Stimulated activated CD4-positive, alpha-beta T cell treated with anti-CD3 and anti-CD28 coated beads, Interleukin-1b, Interleukin-23, amount 100 ng/mL, for 1 hour (primary cell): ENCODE results near the gene PLCXD3.
"Not testable (repeated sequence)": the region's sequence is repeated elsewhere in the genome, so short reads cannot be mapped to it uniquely, and the experiment has no call there.

Experiments used
- DNase-seq, 2 donors: peaks; one replicate each; pipeline ENCODE4 v3.0.0-alpha.2; 2020; ENCODE audit warnings: low read depth in 2 of 2

Gene PLCXD3

DNA sequence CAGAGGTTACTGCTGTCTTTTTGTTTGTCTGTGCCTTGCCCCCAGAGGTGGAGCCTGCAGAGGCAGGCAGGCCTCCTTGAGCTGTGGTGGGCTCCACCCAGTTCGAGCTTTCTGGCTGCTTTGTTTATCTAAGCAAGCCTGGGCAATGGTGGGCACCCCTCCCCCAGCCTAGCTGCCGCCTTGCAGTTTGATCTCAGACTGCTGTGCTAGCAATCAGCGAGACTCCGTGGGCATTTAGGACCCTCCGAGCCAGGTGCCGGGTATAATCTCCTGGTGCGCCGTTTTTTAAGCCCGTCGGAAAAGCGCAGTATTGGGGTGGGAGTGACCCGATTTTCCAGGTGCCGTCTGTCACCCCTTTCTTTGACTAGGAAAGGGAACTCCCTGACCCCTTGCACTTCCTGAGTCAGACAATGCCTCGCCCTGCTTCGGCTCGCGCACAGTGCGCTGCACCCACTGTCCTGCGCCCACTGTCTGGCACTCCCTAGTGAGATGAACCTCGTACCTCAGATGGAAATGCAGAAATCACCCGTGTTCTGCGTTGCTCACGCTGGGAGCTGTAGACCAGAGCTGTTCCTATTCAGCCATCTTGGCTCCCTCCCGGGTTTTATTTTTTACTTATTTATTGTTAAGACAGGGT, 16.8 kb downstream of the PLCXD3 start:
- not testable (repeated sequence) for DNase-seq

DNA sequence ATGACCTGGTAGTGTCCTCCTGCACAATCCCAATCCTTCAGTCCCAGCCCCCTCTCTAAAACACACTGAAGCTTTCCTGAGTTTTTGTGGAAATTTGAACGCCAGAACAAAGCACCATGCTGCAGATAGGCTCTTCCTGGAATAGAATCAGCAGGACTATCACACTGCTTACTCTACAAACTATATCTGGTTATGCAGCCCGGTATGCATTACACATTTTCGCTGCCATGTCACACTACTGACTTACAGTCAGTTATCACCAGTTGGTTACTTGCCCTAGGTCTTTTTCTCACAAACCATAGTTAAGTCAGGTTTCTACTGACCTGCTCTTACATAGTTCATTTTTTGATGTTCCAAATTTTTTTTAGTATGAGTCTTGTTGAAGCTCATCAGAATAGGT, 24.9 kb downstream of the PLCXD3 start:
- no peak for DNase-seq

DNA sequence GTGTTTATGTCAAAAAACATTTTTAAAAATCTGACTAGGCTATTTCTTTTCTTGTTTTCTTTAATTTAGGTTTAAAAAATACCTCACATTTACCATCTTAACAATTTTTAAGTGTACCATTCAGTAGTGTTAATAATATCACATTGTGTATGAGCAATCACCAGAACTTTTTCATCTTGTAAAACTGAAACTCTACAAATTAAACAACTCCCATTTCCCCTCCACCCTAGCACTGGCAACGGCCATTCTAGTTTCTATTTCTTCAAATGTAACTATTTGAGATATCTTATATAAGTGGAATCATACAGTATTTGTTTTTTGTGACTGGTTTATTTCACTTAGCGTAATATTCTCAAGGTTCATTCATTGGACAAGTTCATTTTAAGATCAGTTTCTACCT, 27.7 kb downstream of the PLCXD3 start:
- no peak for DNase-seq

DNA sequence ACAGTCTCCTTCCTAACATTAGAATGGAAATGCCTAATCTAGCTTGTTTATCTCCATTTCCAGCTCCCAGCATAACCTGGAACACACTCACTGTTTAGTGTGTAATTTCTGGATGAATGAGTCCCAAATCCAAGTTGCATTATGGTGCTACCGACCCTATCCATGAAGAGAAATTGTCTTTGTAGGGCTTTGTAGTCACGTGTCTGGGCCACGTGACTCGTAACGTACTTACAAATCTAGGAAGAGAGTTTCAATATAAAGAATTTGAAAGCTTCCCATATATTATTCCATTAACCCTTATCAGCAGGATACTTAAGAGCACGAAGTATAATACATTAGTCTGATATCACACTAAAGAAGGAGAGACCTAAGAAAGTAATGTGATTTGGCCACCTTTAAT, 28.2 kb downstream of the PLCXD3 start:
- no peak for DNase-seq

DNA sequence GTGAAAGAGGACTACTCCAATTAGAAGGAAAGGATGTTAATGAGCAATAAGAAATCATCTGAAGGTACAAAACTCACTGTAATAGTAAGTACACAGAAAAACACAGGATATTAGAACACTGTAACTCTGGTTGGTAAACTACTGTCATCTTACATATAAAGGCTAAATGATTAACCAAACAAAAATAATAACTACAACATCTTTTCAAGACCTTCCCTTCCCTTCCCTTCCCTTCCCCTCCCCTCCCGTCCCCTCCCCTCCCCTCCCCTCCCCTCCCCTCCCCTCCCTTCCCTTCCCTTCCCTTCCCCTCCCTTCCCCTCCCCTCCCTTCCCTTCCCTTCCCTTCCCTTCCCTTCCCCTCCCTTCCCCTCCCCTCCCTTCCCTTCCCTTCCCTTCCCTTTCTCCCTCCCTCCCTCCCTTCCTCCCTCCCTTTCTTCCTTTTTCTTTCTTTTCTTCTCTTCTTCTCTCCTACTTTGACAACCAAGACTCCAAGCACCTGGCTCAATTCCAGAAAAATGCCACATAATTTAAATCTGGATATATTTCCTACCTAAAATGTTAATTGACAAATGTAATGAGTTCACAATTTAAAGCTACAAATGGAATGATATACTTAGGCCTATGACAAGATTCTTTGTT, 38.7 kb downstream of the PLCXD3 start:
- not testable (repeated sequence) for DNase-seq

DNA sequence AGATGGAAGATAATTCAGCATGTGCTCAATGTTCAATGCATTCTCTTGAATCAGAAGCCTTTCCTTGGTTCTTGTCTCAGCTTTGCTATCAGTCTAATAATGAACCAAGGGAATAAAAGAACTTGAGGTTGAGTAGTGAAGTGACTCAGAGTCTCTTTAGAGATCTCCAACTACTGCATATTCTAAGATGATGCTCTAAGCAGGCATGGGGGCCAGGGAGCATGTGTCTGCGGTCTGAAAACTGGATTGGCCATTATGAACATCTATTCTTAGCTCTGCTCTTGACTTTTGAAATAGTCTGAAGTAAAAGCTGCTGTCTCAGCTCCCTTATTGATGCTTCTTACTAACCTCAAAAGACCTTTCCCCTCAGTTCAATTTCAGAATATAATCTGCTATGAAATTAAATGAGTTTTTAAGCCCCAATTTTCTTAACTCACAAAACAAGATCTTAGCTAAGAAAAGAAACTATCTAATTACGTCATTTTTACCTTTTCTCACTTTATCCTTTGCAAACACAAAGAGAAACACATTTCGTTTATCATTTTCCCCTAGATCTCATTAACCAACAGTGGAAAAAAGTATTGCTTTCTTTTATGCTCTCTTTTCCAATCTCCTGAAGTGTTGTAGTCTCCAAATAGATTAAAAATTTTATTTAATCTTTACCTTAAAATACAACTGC, 44.8 kb downstream of the PLCXD3 start:
- no peak for DNase-seq

DNA sequence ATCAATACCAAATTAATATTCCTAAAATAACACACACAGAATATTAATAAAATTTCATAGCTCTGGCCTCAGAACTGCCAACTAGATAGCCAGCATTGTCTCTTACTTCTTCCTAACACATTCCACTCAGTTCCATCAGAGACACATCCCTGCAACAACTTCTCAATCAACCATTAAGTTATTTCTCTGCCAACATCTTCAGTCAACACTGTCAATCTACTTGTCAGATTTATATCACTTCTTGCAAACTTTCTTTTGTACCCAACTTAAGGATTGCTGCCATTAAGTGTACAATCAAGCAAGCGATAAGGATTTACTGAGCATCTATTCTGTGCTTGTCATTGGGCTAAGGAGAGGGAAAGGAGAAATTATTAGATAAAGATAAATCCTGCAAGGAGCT, 50.8 kb downstream of the PLCXD3 start:
- no peak for DNase-seq

DNA sequence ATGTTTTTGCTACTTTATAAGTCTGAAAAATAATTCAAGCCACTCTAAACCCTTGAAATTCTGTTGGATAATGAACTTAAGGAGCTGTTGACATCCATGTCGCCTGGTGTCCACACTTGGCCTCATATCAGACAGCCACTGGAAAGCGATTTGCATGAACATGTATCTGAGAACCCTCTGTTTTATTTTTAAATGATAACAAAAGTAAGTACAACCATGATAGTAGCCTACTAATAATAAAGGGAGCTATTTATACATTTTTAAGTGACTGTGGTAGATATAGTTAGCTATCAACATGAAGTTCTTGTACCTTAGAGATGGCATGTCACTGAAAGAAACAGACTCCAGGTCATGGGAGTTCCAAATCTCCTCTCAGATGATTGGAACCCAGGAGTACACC, 53.3 kb downstream of the PLCXD3 start:
- DNase-seq, result no peak

DNA sequence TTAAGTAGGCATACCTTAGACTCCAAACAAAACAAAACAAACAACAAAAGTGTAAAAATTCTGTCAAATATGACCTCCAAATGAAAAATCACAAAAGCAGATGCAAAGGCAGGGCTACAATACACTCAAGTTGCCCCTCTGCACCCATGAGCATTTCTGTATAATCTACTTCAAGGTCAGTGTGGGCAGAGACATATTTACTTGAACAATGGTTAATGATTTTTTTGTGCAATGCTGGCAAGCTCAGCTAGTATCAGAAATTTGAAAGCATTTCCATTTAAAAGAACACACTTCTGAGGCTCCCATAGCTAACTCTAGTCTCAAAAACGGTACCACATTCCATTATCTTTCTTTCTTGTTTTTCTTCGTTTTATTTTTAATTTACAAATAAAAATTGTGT, 57.9 kb downstream of the PLCXD3 start:
- DNase-seq, result no peak

DNA sequence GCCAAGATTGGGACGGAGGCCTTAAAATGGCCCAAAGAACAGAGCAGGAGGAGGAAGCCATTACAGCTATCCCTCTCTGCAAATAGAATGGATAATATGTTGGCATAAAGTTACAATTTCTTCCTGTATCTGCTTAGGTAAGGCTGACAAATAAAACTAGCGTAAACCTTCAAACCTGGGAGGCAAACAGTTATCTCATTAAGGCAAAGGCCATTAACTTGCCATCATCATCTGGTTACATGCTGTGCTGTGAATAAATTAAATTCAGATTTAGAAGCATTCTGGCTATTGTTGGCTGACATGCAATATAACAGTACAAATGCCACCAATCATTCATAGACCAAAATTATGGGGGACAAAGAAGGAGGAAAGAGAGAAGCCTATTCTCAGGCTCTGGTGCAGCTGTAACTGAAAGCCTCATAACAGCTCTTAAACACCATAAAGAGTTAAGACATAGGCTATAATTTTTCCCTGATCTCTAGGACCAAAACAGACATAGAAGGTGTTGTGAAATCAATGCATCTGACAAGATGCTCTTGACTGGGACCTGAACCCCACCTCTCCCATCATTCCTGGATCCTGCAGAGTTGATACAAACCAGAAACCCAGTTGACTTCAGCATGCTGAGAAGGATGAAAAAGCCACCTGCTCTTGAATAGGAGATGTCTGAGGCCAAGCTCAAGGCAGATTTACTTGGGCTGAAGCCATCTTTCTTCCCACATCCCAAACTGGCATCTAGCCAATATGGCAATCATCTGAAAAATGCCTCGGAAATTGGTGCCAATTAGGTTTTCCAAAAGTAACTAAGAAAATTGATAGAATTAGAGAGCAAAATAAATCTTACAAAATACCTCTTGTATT, 62.5 kb downstream of the PLCXD3 start:
- no peak for DNase-seq

DNA sequence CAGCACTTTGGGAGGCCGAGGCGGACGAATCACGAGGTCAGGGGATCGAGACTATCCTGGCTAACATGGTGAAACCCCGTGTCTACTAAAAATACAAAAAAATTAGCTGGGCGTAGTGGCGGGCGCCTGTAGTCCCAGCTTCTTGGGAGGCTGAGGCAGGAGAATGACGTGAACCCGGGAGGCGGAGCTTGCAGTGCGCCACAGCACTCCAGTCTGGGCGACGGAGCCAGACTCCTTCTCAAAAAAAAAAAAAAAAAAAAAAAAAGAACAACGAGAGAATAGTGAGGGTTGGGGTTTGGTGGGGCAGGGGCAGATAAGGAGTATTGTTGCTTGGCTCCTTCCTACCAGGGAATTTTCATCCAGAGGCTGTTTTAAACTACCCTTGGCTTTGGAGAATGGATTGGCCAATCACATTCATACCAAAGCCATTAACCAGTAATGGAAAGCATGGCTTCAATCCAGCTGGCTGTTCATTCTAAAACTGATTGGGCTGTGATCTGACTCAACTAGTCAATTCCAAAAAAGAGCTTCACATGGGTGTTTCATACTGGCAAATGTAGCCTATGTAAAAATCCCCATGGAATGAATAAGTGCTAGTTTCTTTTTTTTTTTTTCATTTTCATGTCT, 64.4 kb downstream of the PLCXD3 start:
- DNase-seq, result no peak

DNA sequence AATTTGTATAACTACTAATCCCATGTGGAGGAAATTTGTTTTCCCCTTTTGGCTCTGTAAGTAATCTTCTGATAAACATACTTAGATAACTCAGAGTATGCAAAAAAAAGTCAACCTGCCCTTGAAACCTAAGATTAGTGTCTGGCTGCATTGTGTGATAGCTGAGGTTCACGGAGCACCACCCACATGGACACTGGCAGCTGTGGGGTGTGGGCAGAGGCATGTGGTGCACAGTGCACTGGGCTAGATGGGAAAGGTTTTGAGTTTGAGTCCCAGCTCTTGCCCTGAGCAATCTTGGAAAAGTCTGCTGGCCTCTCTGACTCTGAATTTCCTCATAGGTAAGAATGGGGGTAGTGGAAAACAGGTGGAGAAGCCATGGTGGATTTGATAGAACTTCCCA, 75.1 kb downstream of the PLCXD3 start:
- DNase-seq, result no peak

DNA sequence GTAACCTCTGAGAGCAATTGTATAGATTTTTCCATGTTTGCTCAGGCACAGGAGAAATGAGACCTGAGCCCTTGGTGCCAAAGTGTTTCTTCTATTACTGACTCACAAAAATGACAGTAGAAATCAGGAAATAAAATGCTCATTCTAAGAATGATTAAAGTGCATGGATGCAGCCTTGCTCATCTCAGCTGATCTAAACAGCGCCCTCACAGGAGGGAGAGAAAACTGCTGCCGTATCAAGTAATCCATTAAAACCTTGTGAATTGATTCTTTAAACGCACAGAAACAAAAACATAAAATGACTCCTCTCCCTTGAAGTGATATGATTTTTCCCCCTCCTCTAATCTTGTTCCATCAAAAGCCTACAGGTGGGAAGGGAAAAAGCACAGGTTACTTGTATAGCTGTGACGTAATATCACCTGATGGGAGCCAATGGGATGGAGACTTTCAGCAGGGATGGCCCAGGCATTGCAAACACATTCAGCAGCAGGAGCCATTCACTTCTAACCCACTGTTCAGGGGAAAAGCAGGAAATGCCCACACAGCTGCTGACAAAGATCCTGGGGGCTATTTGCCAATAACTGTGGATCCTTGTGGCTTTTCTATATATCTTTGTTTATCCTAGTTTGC, 76.7 kb downstream of the PLCXD3 start:
- DNase-seq, result no peak

DNA sequence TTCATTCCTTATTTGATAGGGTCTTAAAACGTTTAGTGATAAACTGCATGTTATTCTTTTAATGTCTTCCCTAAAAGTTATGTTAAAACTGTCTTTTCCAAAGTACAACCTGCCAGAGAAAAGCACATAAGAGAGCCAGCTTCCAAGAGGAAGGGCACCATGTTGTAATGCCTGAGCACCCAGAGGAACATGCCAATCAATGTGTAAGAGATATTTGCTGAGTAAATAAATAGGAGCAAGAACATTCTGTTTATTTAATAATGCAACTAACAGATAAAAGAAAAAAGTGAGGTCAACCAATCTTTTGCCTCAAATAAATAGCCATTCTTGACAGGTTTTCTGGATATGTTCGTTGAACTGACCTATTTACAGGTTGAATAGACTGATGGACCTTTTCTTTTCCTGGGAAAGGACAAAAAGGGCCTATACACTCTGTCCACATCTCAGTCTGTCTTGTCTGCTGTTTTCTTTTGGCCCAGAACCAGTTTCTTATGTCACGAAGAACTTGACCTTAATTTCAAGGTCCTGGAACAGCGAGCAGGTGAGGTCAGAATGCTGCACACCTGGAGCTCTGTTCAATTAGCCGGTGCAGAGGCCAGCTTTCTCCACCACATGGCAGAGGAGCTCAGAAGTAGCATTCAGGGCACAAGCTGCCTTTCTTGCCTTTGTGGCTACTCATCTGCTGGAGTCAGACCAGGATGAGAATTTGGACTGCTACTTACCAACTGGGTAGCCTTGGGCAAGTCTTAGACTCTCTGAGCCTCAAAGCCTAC, 77.7 kb downstream of the PLCXD3 start:
- DNase-seq, result no peak

DNA sequence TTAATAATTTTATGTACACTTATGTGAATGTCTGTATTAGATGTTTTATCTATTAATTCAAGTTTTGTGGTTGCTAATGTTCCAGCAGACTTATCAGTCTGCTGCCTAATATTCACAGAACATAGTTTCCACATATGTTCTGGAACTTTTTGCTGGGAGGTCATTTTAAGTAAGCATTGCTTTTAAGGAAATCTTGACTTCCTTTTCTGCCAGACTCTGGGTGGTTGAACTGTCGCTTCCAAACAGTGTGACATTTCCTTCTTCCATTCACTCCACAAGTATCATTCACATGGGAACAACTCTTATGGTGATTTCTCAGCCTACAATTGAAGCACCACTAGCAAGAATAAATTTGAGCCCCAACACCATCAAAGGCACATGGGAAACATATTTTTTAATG, 82.9 kb downstream of the PLCXD3 start:
- no peak for DNase-seq

DNA sequence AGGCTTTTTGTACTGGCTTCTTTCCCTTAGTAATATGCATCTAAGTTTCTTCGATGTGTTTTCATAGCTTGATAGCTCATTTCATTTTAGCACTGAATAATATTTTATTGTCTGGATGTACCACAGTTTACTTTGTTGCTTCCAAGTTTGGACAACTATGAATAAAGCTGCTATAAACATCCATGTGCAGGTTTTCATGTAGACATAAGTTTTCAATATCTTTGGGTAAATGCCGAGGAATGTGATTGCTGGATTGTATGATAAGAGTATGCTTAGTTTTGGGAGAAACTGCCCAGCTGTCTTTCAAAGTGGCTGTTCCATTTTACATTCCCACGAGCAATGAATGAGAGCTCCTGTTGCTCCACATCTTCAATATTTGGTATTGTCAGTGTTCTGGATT, 84.7 kb downstream of the PLCXD3 start:
- no peak for DNase-seq

DNA sequence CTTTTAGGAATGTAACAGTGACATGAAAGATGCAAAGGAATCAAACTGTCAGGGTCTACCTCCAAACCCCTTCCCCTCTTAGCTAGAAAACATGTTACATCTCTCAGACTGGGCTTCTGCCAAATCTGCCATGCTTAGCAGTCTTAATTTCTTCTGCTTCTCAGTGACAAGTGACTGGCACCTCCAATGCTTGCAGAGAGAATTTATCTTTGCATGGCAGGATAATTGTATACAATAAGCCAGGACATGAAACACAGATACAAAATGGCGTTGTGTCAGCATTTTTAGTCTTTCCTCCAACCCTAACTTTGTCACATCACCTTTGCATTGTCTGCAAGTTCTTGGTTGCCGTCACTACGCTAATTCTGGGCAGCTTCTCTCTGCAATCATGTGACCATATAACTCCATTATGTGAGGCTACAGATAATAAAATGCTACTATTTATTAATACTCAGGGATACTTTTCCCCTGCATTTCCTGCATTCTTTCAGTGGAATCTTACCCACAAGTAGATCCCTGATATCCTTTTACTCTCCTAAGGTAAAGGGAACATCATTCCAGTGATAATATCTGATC, 89.8 kb downstream of the PLCXD3 start:
- no peak for DNase-seq

DNA sequence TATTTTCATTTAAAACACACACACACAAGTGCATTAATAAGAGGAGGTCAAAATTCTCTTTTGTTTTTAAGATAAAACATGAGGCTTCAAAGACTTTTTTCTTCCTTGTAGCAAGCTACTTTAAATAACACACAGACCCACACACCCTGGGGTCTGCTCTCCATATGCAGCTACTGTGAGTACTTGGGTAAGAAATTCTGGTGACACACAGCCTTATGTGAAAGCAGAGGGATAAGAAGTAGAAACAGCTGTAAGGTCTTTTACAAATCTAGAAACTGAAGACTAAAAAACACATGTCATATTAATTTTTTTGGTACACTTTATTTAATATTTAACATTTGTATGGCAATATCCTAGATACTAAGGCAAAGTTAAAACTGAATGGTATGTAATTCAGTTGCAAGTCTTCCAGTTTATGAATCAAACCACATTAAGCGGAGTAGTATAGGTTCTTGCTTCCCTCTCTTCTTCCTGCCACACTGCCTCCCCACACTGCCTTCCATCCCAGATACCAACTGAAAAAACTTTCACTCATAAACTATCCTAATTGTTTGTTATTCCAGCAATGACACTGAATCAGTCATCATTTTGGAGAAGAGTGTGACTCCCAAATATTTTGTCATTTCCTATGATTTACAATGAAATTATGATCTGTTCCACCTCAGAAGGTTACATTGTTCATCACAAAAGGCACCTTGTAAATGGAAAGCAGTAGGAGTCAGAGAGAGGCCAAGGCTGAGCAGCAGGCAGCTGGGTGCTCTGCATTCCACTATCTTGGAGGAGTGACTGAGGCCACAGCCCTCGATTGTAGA, 92.0 kb downstream of the PLCXD3 start:
- no peak for DNase-seq

DNA sequence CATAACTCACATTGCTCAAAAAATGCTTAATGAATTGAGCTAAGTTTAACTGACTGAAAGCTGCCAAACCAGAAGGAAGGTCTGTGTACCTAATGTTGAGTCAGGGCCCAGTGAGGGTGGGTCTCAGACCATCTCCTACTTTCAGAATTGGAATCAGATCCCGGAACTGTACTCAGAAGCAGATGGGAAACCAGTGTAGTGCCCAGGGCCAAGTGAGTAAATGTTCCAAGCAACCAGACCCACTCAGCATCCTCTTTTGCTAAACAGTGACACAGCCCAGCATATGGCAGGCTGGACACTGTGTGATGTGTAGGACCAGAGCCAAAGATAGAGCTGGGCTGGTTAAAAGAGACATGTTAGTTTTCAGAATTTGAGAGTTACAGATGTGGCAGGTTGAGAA, 94.1 kb downstream of the PLCXD3 start:
- DNase-seq, result no peak

DNA sequence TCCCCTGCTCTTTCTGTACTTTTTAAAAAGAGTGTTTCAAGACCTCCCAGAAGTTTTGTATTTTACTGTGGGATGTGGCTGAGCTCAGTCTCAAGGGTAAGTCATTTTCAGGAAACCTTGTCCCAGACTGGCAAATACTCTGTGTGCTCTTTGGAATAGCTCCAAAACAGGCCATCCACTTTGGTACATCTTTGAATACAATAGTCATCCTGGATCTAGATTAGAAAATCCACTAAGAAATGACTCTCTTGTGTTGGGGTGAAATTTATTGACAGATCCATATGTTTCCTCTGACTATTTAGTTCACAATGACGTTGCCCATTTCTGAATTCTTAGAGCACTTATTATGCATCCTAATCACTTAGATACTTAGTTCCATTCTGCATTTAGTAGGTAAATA, 95.2 kb downstream of the PLCXD3 start:
- DNase-seq, result no peak
